Fibroblast of mammary gland (primary cell): Measurements from ENCODE around the gene RPH3AL.
"Not testable (repeated sequence)": the region's sequence is repeated elsewhere in the genome, so short reads cannot be mapped to it uniquely, and the experiment has no call there.

Experiments
- DNase-seq: peaks from one replicate; pipeline ENCODE4 v3.0.0-alpha.2; 2010; ENCODE audit warnings: low read depth
- H3K4me3 ChIP-seq: 2 replicates; pipeline ENCODE4 v1.5.1; 2011; ENCODE audit warnings: low read depth, mild to moderate bottlenecking, low read length, moderate library complexity; ENCODE audit not compliant: control insufficient read depth
- CTCF ChIP-seq: conservative IDR thresholded peaks from 2 replicates; pipeline ENCODE4 v1.5.1; 2011; ENCODE audit warnings: low read depth, low read length, inconsistent platforms; ENCODE audit not compliant: control insufficient read depth, insufficient read depth

The RPH3AL gene

DNA sequence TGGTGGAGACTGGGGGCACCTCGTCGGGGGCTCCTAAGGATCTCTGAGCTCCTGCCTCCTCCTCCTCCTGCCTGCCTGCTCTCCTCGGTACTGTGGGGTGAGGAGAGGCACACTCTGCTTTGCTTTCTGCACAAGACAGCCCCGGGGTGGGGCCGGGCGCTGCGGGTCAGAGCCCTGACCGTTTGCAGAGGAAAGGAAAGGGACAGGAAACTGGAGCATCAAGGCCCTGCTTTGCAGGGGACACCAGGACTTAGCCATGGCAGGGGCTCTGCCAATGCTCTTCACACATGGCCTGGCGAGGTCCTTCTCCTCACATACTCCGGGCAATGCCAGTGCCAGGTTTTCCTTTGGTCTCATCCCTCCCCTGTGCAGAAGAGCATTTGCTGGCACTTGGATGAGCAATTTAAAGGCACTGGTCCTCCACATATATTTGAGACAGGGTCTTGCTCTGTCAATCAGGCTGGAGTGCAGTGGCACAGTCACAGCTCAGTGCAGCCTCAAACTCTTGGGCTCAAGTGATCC, 147.4 kb downstream of the RPH3AL start:
- DNase-seq, result no peak
- H3K4me3 ChIP-seq, result no peak overlapping the region
- TF ChIP-seq CTCF, result no peak

DNA sequence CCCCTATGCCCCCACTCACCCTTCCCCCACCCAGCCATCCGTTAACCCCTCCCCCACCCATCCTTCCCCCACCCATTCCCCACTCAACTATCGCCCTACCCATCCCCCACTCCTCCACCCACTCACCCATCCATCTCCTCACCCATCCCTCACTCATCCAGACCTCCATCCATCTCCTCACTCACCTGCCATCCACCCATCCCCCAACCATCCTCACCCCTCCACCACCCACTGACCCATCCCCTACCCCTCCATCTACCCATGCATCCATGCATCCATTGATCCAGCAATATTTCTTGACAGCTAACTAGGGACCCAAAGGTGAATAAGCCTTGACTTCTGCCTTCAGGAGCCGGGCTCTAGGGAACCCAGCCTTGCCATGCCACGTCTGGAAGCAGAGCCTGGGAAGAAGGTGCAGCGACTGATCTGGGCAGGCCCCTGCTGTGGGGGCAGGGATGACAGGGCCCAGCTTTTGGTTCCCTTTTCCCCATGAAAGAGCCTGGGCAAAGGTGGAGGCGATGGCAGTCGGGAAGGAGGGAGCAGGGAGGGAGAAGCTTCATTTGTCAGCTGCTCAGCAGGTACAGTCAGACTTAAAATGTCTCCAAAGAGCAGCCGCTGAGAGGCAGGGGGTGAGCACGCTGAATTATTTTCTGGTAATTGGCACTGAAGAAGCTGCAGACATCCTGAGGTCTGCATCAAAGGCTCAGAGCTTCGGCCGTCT, 148.0 kb downstream of the RPH3AL start:
- TF ChIP-seq CTCF, result no peak
- no peak for DNase-seq
- no peak overlapping the region for H3K4me3 ChIP-seq

- DNase-seq, result no peak
- no peak for TF ChIP-seq CTCF
- no peak overlapping the region for H3K4me3 ChIP-seq
Observed at GRCh38 chr17:202501-202951, 150.1 kb downstream of the RPH3AL start.

GRCh38 chr17:201736-202135, 150.9 kb downstream of the RPH3AL start:
- H3K4me3 ChIP-seq, DNase-seq: not testable (repeated sequence)

DNA sequence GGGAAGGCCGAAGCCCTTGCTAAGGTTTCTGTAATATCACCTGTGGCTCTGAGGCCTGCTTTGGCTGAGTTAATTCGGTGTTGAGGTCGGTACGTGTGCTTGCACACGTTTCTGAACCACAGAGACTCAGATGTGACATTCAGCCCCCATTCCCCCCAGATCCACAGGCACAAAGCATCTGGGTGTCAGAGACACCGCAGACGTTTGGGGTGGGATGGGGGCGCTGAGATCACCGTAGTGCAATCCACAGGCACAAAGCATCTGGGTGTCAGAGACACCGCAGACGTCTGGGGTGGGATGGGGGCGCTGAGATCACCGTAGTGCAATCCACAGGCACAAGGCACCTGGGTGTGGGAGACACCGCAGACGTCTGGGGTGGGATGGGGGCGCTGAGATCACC, 151.3 kb downstream of the RPH3AL start:
- not testable (repeated sequence) for DNase-seq, H3K4me3 ChIP-seq

- DNase-seq, result no peak
- H3K4me3 ChIP-seq, result no peak overlapping the region
- no peak for TF ChIP-seq CTCF
Observed at GRCh38 chr17:200586-200985, 152.0 kb downstream of the RPH3AL start.

DNA sequence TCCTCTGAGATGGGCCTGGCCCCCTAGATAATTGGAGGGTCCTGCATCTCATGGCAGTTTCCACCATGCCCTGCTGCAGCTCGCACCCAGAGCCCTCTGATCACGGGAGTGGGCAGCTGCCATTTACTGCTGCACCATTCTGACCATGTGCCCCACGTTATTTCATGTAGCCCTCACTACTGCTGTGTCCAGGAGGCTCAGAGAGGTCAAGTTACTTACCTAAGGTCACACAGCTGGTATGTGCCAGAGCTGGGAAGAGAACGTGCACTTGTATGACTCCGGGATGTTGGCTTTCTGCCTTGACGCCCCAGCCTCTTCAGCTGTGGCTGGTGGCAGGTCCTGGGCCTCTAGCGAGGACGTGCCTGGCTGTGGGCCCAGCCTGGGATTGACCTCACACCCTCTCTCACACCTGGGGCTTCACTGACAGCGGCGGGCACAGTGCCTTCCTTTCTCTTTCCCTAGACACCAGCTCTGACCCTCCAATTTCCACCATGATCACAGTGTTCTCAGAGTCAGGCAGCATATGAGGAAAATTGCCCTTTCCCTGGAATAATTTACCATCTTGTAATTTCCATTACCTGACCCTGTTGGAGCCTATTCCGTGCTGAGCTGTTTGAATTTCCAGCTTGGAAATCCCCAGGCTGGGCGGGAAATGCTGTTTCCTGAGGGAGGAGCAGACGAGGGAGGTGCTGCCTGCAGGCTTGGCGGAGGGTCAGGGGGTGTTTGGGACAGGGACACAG, 152.6 kb downstream of the RPH3AL start:
- no peak for TF ChIP-seq CTCF
- no peak overlapping the region for H3K4me3 ChIP-seq
- DNase-seq, result no peak
